ENCODE results near the gene GALNT18. TPM values are rescaled to one million over a fixed set of nuclear protein-coding genes. Genes with fewer than 3 reads are reported as not detected.

The GALNT18 gene
- total RNA-seq, 1 experiment from 2014 or later, result 1.7 TPM

GRCh38 chr11:11406652-11407051 is 215.2 kb downstream of the GALNT18 start:
- no peak overlapping the region for H4K91ac ChIP-seq (ENCODE audit: insufficient read length, low read depth, low read length)
- no peaks in the 10 kb centered on the region for H3K23me2 ChIP-seq (ENCODE audit: insufficient read length, low read depth, low read length, poor library complexity, severe bottlenecking)
- no peak overlapping the region for H3K27ac Mint-ChIP-seq
- H3K27ac ChIP-seq (ENCODE audit: insufficient read length, low read depth, low read length), result no peak overlapping the region
- no peak overlapping the region for H4K8ac ChIP-seq (replicated peaks; ENCODE audit: insufficient read length, low read depth, low read length)
- DNase-seq, result no peak
- H3K79me1 ChIP-seq (ENCODE audit: insufficient read depth, low read depth, low read length, poor library complexity, severe bottlenecking), result no peaks in the 10 kb centered on the region
- WGBS (ENCODE audit: extremely low coverage, insufficient read length, low lambda C conversion rate), result no CpG with 5 or more reads among the region's 3 CpGs
- no peak overlapping the region for H2BK12ac ChIP-seq (ENCODE audit: insufficient read length, low read depth, low read length)
- H3K4me1 ChIP-seq (ENCODE audit: insufficient read depth, low read length), result peaks cover 6% of the 10 kb centered on the region; the same call in 1 of the 2 replicates
- no peak overlapping the region for H3K9ac ChIP-seq (ENCODE audit: extremely low read depth, insufficient read length, low read length)
- no peak overlapping the region for H2AFZ ChIP-seq (ENCODE audit: low read length)
- H3K4me1 Mint-ChIP-seq, result peaks cover 24 to 29% of the 10 kb centered on the region in 2 experiments
- TF ChIP-seq CTCF (conservative IDR thresholded peaks at IDR 0.05), result no peak
- no peak overlapping the region for H3K56ac ChIP-seq (ENCODE audit: insufficient read length, low read depth, low read length)
- no peaks in the 10 kb centered on the region; a peak in 1 of 7 replicates for H3K36me3 Mint-ChIP-seq (ENCODE audit: insufficient read depth in 1 of 3, low read depth in 3 of 3)
- no peak overlapping the region for H4K5ac ChIP-seq (ENCODE audit: insufficient read length, low read depth, low read length)
- no peak overlapping the region for H3K18ac ChIP-seq (ENCODE audit: insufficient read length, low read depth, low read length)
- no peak overlapping the region for H2AK5ac ChIP-seq (ENCODE audit: insufficient read length, low read length)
- H4K20me1 ChIP-seq (ENCODE audit: control insufficient read depth, insufficient read depth, insufficient read length), result no peaks in the 10 kb centered on the region
- H2BK120ac ChIP-seq (ENCODE audit: low read depth, low read length, poor library complexity, severe bottlenecking), result no peak overlapping the region
- H3K4me3 Mint-ChIP-seq, result no peak overlapping the region
- no peak overlapping the region for H3K4ac ChIP-seq (ENCODE audit: low read depth, low read length)
- H3K27me3 ChIP-seq (ENCODE audit: insufficient read depth, low read length), result no peaks in the 10 kb centered on the region
- H3K9me3 Mint-ChIP-seq, result no peaks in the 10 kb centered on the region; a peak in 2 of 5 replicates
- no peak overlapping the region for H3K23ac ChIP-seq (ENCODE audit: insufficient read length, low read depth, low read length)
- H2BK15ac ChIP-seq (ENCODE audit: low read depth, low read length), result no peak overlapping the region
- H3K79me2 ChIP-seq (ENCODE audit: insufficient read depth, low read length), result no peaks in the 10 kb centered on the region
- H3K14ac ChIP-seq (ENCODE audit: insufficient read depth, low read length), result no peak overlapping the region
- no peak overlapping the region for H2BK5ac ChIP-seq (ENCODE audit: insufficient read length, low read length)
- H3K4me2 ChIP-seq (ENCODE audit: insufficient read depth, insufficient read length, low read length), result no peak overlapping the region
- peaks cover 8% of the 10 kb centered on the region for H3K27me3 Mint-ChIP-seq (ENCODE audit: low read depth)
- H3K9me3 ChIP-seq (ENCODE audit: control insufficient read depth, low read depth, low read length), result no peaks in the 10 kb centered on the region
- no peak overlapping the region for H2BK20ac ChIP-seq (ENCODE audit: low read depth, low read length, poor library complexity, severe bottlenecking)
- H3T11ph ChIP-seq (ENCODE audit: low read length), result no peak overlapping the region
